NOMO-1 (cell line): ENCODE data around the gene STARD3.

ENCODE experiments used
- DNase-seq, 2 experiments: peaks; one replicate each; lab custom pipeline; 2025; ENCODE audit not compliant: unreplicated experiment in 2 of 2; lab: John Stamatoyannopoulos, UW

Gene STARD3

GRCh38 chr17:39603304-39604016, 33.5 kb upstream of the STARD3 start:
- no peak for DNase-seq

- DNase-seq: no peak
Measured at GRCh38 chr17:39604911-39605491, 31.9 kb upstream of the STARD3 start.

- no peak for DNase-seq
Measured at GRCh38 chr17:39605492-39606433, 31.2 kb upstream of the STARD3 start.

GRCh38 chr17:39606434-39607056, 30.4 kb upstream of the STARD3 start:
- DNase-seq: no peak

GRCh38 chr17:39607057-39607850, 29.7 kb upstream of the STARD3 start:
- DNase-seq: no peak

- no peak for DNase-seq
Measured at GRCh38 chr17:39607851-39608130, 29.2 kb upstream of the STARD3 start, which contains the start of gene NEUROD2. Gene NEUROD2 (minus strand): TSS chr17:39607920. CDS start chr17:39606599, 1,321 bp downstream.

- DNase-seq: no peak
Measured at GRCh38 chr17:39608142-39608981, 28.6 kb upstream of the STARD3 start.

GRCh38 chr17:39609416-39610025, 27.4 kb upstream of the STARD3 start:
- DNase-seq: no peak

- no peak for DNase-seq
Measured at GRCh38 chr17:39611401-39612112, 25.4 kb upstream of the STARD3 start.

- DNase-seq: no peak
Measured at GRCh38 chr17:39612291-39612894, 24.6 kb upstream of the STARD3 start.

- no peak for DNase-seq
Measured at GRCh38 chr17:39612935-39613464, 23.9 kb upstream of the STARD3 start.

GRCh38 chr17:39614545-39615157, 22.3 kb upstream of the STARD3 start:
- DNase-seq: no peak

GRCh38 chr17:39615434-39615833, 21.5 kb upstream of the STARD3 start:
- no peak for DNase-seq

GRCh38 chr17:39617100-39617445, 19.9 kb upstream of the STARD3 start:
- no peak for DNase-seq

GRCh38 chr17:39617446-39618245, 19.3 kb upstream of the STARD3 start:
- peak; percentile 36 to 41 for DNase-seq

- DNase-seq: peak in 1 of 2 experiments; percentile 37
Measured at GRCh38 chr17:39618246-39618913, 18.6 kb upstream of the STARD3 start.
